SK-N-SH (cell line): ENCODE data around the gene AGAP1. TPM values are rescaled to one million over a fixed set of nuclear protein-coding genes. Genes with fewer than 3 reads are reported as not detected.

Source experiments
- CTCF ChIA-PET: fragments of 300-600, 350-600 bp; formaldehyde crosslinking; extraction: SDS; loops from one replicate; lab custom pipeline; 2021; lab: Yijun Ruan, JAX
- POLR2A ChIA-PET: fragments of 350-600 bp; sonication (Branson Sonifier 250); formaldehyde crosslinking; extraction: SDS; loops from one replicate; lab custom pipeline; 2020; ENCODE audit warnings: antibody characterized with exemption, inconsistent platforms; lab: Yijun Ruan, JAX
- DNase-seq: peaks from one replicate; pipeline ENCODE4 v3.0.0; 2012
- H2AFZ ChIP-seq: fragments of 200-600 bp; sonication (generic); 2 replicates; pipeline ENCODE4 v1.8.1; 2016; ENCODE audit warnings: antibody characterized with exemption, mild to moderate bottlenecking, low read depth
- H3F3A ChIP-seq: fragments of 200-600 bp; sonication (generic); replicated peaks from 2 replicates; pipeline ENCODE3; 2016; ENCODE audit warnings: antibody characterized with exemption, mild to moderate bottlenecking; ENCODE audit not compliant: insufficient read depth
- H3K27ac ChIP-seq, 2 experiments: fragments of 200-500 bp in 1 of 2; fragments of 200-600 bp in 1 of 2; sonication (Bioruptor generic) in 1 of 2; sonication (generic), shearing (Covaris generic) in 1 of 2; 2 replicates each; pipeline versions ENCODE4 v1.5.1 to v1.6.1; 2014 to 2016; ENCODE audit warnings: low read depth in 2 of 2, inconsistent platforms in 1 of 2, low read length in 1 of 2, mild to moderate bottlenecking in 1 of 2, mixed read lengths in 1 of 2
- H3K27me3 ChIP-seq: fragments of 200-600 bp; sonication (generic), shearing (Covaris generic); 2 replicates; pipeline ENCODE4 v1.6.1; 2016; ENCODE audit warnings: mixed run types; ENCODE audit not compliant: insufficient read depth
- H3K36me3 ChIP-seq, 2 experiments: fragments of 200-500 bp in 1 of 2; fragments of 200-600 bp in 1 of 2; sonication (Bioruptor generic) in 1 of 2; sonication (generic) in 1 of 2; replicated peaks in 1 of 2; 2 replicates each; pipeline versions ENCODE3 to v1.5.1; 2014 to 2016; ENCODE audit warnings: low read length in 1 of 2, mild to moderate bottlenecking in 1 of 2; ENCODE audit not compliant: insufficient read depth in 2 of 2, control insufficient read depth in 1 of 2
- H3K4me1 ChIP-seq, 2 experiments: fragments of 200-500 bp in 1 of 2; fragments of 200-600 bp in 1 of 2; sonication (Bioruptor generic) in 1 of 2; sonication (generic), shearing (Covaris generic) in 1 of 2; 2 replicates each; pipeline versions ENCODE4 v1.5.1 to v1.6.1; 2014 to 2016; ENCODE audit warnings: low read depth in 1 of 2, low read length in 1 of 2, mixed run types in 1 of 2; ENCODE audit not compliant: insufficient read depth in 2 of 2, control insufficient read depth in 1 of 2
- H3K4me2 ChIP-seq: fragments of 200-600 bp; sonication (generic), shearing (Covaris generic); 2 replicates; pipeline ENCODE4 v1.6.1; 2017; ENCODE audit warnings: mixed run types
- H3K4me3 ChIP-seq, 2 experiments: fragments of 200-500 bp in 1 of 2; fragments of 200-600 bp in 1 of 2; sonication (Bioruptor generic) in 1 of 2; sonication (generic), shearing (Covaris generic) in 1 of 2; 2 replicates each; pipeline versions ENCODE4 v1.5.1 to v1.8.1; 2014 to 2016; ENCODE audit warnings: low read depth in 2 of 2, inconsistent platforms in 1 of 2, low read length in 1 of 2, mild to moderate bottlenecking in 1 of 2, mixed read lengths in 1 of 2, moderate library complexity in 1 of 2
- H3K79me2 ChIP-seq: fragments of 200-600 bp; sonication (generic); 2 replicates; pipeline ENCODE4 v1.8.1; 2017; ENCODE audit warnings: mild to moderate bottlenecking; ENCODE audit not compliant: insufficient read depth
- H3K9ac ChIP-seq: fragments of 200-600 bp; sonication (generic); 2 replicates; pipeline ENCODE4 v1.6.1; 2017; ENCODE audit warnings: mixed run types
- H3K9me2 ChIP-seq: fragments of 200-600 bp; sonication (generic); 2 replicates; pipeline ENCODE4 v1.6.1; 2017; ENCODE audit warnings: mixed run types
- H3K9me3 ChIP-seq: fragments of 200-600 bp; sonication (generic); 2 replicates; pipeline ENCODE4 v1.6.1; 2017; ENCODE audit warnings: mixed run types, mild to moderate bottlenecking, moderate library complexity
- H4K20me1 ChIP-seq: fragments of 200-600 bp; sonication (generic); 2 replicates; pipeline ENCODE4 v1.6.1; 2017; ENCODE audit warnings: mild to moderate bottlenecking, mixed run types; ENCODE audit not compliant: insufficient read depth
- CHD2 ChIP-seq: fragments of 150-350 bp; IDR thresholded peaks from 2 replicates; pipeline ENCODE4 v1.6.1; 2018; ENCODE audit warnings: low read length; ENCODE audit not compliant: partially characterized antibody
- EZH2phosphoT487 ChIP-seq: fragments of 200-600 bp; sonication (generic); IDR thresholded peaks from 2 replicates; pipeline ENCODE4 v1.6.1; 2017; ENCODE audit warnings: low read depth, mixed run types, mild to moderate bottlenecking, antibody characterized with exemption, moderate library complexity, borderline replicate concordance
- FOSL2 ChIP-seq: IDR thresholded peaks from 2 replicates; pipeline ENCODE4 v1.4.0; 2012; ENCODE audit warnings: low read depth, mild to moderate bottlenecking, moderate library complexity, borderline replicate concordance
- FOXJ3 ChIP-seq: sonication (generic); formaldehyde crosslinking; IDR thresholded peaks from 2 replicates; pipeline ENCODE4 v1.5.1; 2020; ENCODE audit warnings: mild to moderate bottlenecking, missing genetic modification reagents
- JUND ChIP-seq: IDR thresholded peaks from 2 replicates; pipeline ENCODE4 v1.4.0; 2012
- NFIC ChIP-seq: IDR thresholded peaks from 2 replicates; pipeline ENCODE4 v1.4.0; 2012; ENCODE audit warnings: borderline replicate concordance
- NRF1 ChIP-seq: IDR thresholded peaks from 2 replicates; pipeline ENCODE4 v1.6.1; 2012; ENCODE audit warnings: low read depth, mild to moderate bottlenecking, low read length
- RAD21 ChIP-seq: IDR thresholded peaks from 2 replicates; pipeline ENCODE4 v1.6.1; 2012; ENCODE audit warnings: mild to moderate bottlenecking, low read length
- RFX5 ChIP-seq: IDR thresholded peaks from 2 replicates; pipeline ENCODE4 v1.6.1; 2012; ENCODE audit warnings: mild to moderate bottlenecking, improper control_type of control experiment, low read length
- SIN3A ChIP-seq: IDR thresholded peaks from 2 replicates; pipeline ENCODE4 v1.6.1; 2012; ENCODE audit warnings: low read depth, mild to moderate bottlenecking, low read length, moderate library complexity, borderline replicate concordance
- SMC3 ChIP-seq: IDR thresholded peaks from 2 replicates; pipeline ENCODE4 v1.6.1; 2012; ENCODE audit warnings: low read depth, low read length, improper control_type of control experiment
- TCF12 ChIP-seq: IDR thresholded peaks from 2 replicates; pipeline ENCODE4 v1.4.0; 2012
- TEAD4 ChIP-seq: IDR thresholded peaks from 2 replicates; pipeline ENCODE4 v1.4.0; 2012; ENCODE audit warnings: mild to moderate bottlenecking, borderline replicate concordance; ENCODE audit not compliant: insufficient read depth
- WGBS: methylation state at CpG from one replicate; pipeline ENCODE4 v1.1.6; 2017; ENCODE audit warnings: low lambda C conversion rate; 5-methylcytosine and 5-hydroxymethylcytosine counted together
- polyA plus RNA-seq, 3 experiments: library from polyadenylated mRNA; depleted of rRNA; stranded (reverse); fragments of >200 nt; gene quantifications; 2 replicates each; pipeline ENCODE4 v1.2.3, GENCODE V29; 2012
- TF ChIP-seq, protein P1 (sequence below): fragments of 200-600 bp; sonication (generic); IDR thresholded peaks from 2 replicates; pipeline ENCODE4 v1.6.1; 2017; ENCODE audit warnings: antibody characterized with exemption, mild to moderate bottlenecking, moderate library complexity
- TF ChIP-seq, protein P2 (sequence below): IDR thresholded peaks from 2 replicates; pipeline ENCODE4 v1.4.0; 2012; ENCODE audit warnings: low read depth, borderline replicate concordance

The AGAP1 gene
- polyA plus RNA-seq, 1 of the 3 experiments (the other 2 are of a cell fraction), result 8.8 TPM

DNA sequence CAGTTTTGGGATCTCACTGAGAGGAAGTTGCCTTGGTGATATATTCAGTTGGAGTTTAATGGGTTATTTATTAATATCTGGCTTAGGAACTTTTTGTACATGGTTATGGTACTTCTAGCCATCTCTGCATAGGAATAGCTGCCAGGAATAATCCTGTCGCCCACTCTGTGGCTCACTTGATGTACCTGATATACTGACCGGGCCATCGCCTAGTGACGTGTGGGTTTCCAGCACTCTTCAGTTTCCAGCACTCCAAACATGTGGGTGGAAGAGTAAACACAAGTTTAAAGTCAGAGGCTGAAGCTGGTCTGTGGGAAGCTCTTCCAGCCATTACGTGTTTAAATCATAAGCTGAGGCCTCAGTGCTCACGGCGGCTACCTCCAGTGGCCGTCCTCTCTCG lies 44.3 kb upstream of the AGAP1 start:
- Histone ChIP-seq H3K4me3 (no peak overlapping the region), H3K9me2 (no peaks in the 10 kb centered on the region), H3K36me3 (no peaks in the 10 kb centered on the region), H3K4me1 (no peaks in the 10 kb centered on the region), H3K79me2 (no peaks in the 10 kb centered on the region), H3K27ac (no peak overlapping the region), H4K20me1 (no peaks in the 10 kb centered on the region), H3K9ac (no peak overlapping the region), H3F3A (no peaks in the 10 kb centered on the region), H3K9me3 (no peaks in the 10 kb centered on the region), H3K4me2 (no peak overlapping the region), H3K27me3 (no peaks in the 10 kb centered on the region), H2AFZ (no peak overlapping the region)
- 76% methylated on average over 9 of the region's 9 CpGs for WGBS
- DNase-seq, result no peak
- TF ChIP-seq NRF1, result no peak
- TF ChIP-seq TEAD4, result no peak
- no peak for TF ChIP-seq NFIC
- no peak for TF ChIP-seq RFX5
- CTCF ChIA-PET, result no interaction called here
- POLR2A ChIA-PET, result no interaction called here

DNA sequence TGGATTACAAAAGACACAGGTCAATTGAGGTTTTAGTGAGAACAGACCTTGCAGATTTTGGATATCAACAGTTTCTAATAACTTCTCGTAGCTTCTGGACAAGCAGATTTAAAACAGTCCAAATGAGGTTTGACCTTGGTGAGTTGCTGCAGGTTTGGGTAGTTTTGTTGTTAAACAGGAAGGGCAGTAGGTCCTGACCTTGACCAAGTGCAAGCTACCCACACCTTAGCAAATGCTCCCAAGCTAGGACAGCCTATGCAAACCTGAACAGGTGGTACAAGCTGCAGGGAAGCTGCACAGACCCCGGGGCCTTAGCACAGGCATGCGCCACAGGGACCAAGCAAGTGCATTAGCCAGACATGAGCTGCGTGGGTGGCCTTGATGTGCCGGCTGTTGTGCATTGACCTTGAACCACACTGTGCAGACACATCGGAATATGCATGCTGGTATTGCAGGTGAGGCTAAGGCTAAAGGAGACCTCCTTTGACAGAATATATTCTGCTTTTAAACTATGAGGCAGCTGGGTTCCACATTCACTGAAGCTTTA lies 40.2 kb upstream of the AGAP1 start:
- ChIA-PET CTCF (no interaction called here), POLR2A (interaction anchor here (0.6 kb wide), 1 partner anchor 48 kb away, joined by 4 read pairs; no protein-coding TSS in a partner anchor)
- H3K4me1 ChIP-seq, result peaks cover 0 to 5% of the 10 kb centered on the region in 2 experiments; a peak in 1 of 4 replicates
- no peak overlapping the region for H3K27ac ChIP-seq
- no peaks in the 10 kb centered on the region for H3K9me2 ChIP-seq
- H3K9me3 ChIP-seq, result no peaks in the 10 kb centered on the region
- H3K4me3 ChIP-seq, result no peak overlapping the region
- H2AFZ ChIP-seq, result no peak overlapping the region
- H3K79me2 ChIP-seq, result no peaks in the 10 kb centered on the region
- no peaks in the 10 kb centered on the region for H3F3A ChIP-seq
- WGBS, result 61% methylated on average over 6 of the region's 6 CpGs
- H3K9ac ChIP-seq, result no peak overlapping the region
- H3K4me2 ChIP-seq, result no peak overlapping the region
- H4K20me1 ChIP-seq, result no peaks in the 10 kb centered on the region
- no peaks in the 10 kb centered on the region for H3K36me3 ChIP-seq
- no peak for DNase-seq
- TF ChIP-seq TCF12, result no peak
- no peak for TF ChIP-seq CHD2
- TF ChIP-seq NFIC, result no peak
- TF ChIP-seq JUND, result no peak
- TF ChIP-seq SMC3, result no peak
- no peak for TF ChIP-seq FOSL2
- no peak for TF ChIP-seq EZH2phosphoT487
- TF ChIP-seq, protein P1, sequence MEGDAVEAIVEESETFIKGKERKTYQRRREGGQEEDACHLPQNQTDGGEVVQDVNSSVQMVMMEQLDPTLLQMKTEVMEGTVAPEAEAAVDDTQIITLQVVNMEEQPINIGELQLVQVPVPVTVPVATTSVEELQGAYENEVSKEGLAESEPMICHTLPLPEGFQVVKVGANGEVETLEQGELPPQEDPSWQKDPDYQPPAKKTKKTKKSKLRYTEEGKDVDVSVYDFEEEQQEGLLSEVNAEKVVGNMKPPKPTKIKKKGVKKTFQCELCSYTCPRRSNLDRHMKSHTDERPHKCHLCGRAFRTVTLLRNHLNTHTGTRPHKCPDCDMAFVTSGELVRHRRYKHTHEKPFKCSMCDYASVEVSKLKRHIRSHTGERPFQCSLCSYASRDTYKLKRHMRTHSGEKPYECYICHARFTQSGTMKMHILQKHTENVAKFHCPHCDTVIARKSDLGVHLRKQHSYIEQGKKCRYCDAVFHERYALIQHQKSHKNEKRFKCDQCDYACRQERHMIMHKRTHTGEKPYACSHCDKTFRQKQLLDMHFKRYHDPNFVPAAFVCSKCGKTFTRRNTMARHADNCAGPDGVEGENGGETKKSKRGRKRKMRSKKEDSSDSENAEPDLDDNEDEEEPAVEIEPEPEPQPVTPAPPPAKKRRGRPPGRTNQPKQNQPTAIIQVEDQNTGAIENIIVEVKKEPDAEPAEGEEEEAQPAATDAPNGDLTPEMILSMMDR, result no peak
- TF ChIP-seq SIN3A, result no peak
- no peak for TF ChIP-seq FOXJ3 (CRISPR knock-in tag)
- no peak for TF ChIP-seq RAD21
- TF ChIP-seq, protein P2, sequence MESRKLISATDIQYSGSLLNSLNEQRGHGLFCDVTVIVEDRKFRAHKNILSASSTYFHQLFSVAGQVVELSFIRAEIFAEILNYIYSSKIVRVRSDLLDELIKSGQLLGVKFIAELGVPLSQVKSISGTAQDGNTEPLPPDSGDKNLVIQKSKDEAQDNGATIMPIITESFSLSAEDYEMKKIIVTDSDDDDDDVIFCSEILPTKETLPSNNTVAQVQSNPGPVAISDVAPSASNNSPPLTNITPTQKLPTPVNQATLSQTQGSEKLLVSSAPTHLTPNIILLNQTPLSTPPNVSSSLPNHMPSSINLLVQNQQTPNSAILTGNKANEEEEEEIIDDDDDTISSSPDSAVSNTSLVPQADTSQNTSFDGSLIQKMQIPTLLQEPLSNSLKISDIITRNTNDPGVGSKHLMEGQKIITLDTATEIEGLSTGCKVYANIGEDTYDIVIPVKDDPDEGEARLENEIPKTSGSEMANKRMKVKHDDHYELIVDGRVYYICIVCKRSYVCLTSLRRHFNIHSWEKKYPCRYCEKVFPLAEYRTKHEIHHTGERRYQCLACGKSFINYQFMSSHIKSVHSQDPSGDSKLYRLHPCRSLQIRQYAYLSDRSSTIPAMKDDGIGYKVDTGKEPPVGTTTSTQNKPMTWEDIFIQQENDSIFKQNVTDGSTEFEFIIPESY, result no peak
- H3K27me3 ChIP-seq, result no peaks in the 10 kb centered on the region; the same call in 1 of the 2 replicates
